ENCODE data around the gene HSF5. TPM values are rescaled to one million over a fixed set of nuclear protein-coding genes. Genes with fewer than 3 reads are reported as not detected.

The HSF5 gene
- total and polyA plus RNA-seq, 10 donors = 0.57 to 1.7 (median 1.2) TPM

- Histone ChIP-seq H3K4me1 (peaks cover 0 to 45% (median 13%) of the 10 kb centered on the region in 6 donors), H3K4me3 (no peak overlapping the region), H3K36me3 (no peaks in the 10 kb centered on the region), H3K9me3 (no peaks in the 10 kb centered on the region), H3K27ac (no peak overlapping the region), H3K27me3 (replicated peaks in 1 of 7) (no peaks in the 10 kb centered on the region)
- no peak for DNase-seq
- intact Hi-C loops (cut with DNase I; ENCODE audit: low total_unique reads) = no loop called here
- 52 to 65% (median 57%) methylated on average over 8 of the region's 8 CpGs for WGBS, 5 donors
- no peak for TF ChIP-seq CTCF (IDR thresholded peaks at IDR 0.05 in 8 of 11, conservative IDR thresholded peaks at IDR 0.05 in 3 of 11)
- no peak for TF ChIP-seq POLR2AphosphoS5 (IDR thresholded peaks at IDR 0.05)
- TF ChIP-seq POLR2A (IDR thresholded peaks at IDR 0.05) = no peak
These were observed 109.3 kb downstream of the HSF5 start for GRCh38 chr17:58378733-58379510.

- no peaks in the 10 kb centered on the region for H3K36me3 ChIP-seq
- 85 to 94% (median 90%) methylated on average over 5 of the region's 5 CpGs for WGBS, 5 donors
- H3K27ac ChIP-seq = no peak overlapping the region
- intact Hi-C loops (cut with DNase I; ENCODE audit: low total_unique reads) = no loop called here
- peaks cover 0 to 40% (median 11%) of the 10 kb centered on the region in 6 donors for H3K4me1 ChIP-seq
- no peaks in the 10 kb centered on the region for H3K27me3 ChIP-seq (replicated peaks in 1 of 7)
- H3K9me3 ChIP-seq = no peaks in the 10 kb centered on the region
- TF ChIP-seq POLR2A (IDR thresholded peaks at IDR 0.05) (no peak), CTCF (IDR thresholded peaks at IDR 0.05 in 8 of 11, conservative IDR thresholded peaks at IDR 0.05 in 3 of 11) (no peak), POLR2AphosphoS5 (IDR thresholded peaks at IDR 0.05) (no peak)
- no peak for DNase-seq
- H3K4me3 ChIP-seq = no peak overlapping the region
These were observed 110.5 kb downstream of the HSF5 start for GRCh38 chr17:58377661-58378060.

GRCh38 chr17:58377093-58377601 lies 111.1 kb downstream of the HSF5 start:
- TF ChIP-seq CTCF (IDR thresholded peaks at IDR 0.05 in 8 of 11, conservative IDR thresholded peaks at IDR 0.05 in 3 of 11) (no peak), POLR2AphosphoS5 (IDR thresholded peaks at IDR 0.05) (no peak), POLR2A (IDR thresholded peaks at IDR 0.05) (no peak)
- no peak overlapping the region for H3K27ac ChIP-seq
- intact Hi-C loops (cut with DNase I; ENCODE audit: low total_unique reads) = no loop called here

GRCh38 chr17:58376472-58377000 lies 111.7 kb downstream of the HSF5 start:
- H3K27ac ChIP-seq = no peak overlapping the region
- WGBS, 5 donors = 62 to 78% (median 72%) methylated on average over 4 of the region's 4 CpGs

More at GRCh38 chr17:58377093-58377601, 111.1 kb downstream of the HSF5 start:
- peaks cover 0 to 34% (median 5%) of the 10 kb centered on the region in 6 donors for H3K4me1 ChIP-seq
- no peaks in the 10 kb centered on the region for H3K9me3 ChIP-seq
- no peaks in the 10 kb centered on the region for H3K27me3 ChIP-seq (replicated peaks in 1 of 7)
- H3K4me3 ChIP-seq = no peak overlapping the region
- no peak for DNase-seq
- WGBS, 5 donors = 85 to 96% (median 86%) methylated on average over 3 of the region's 3 CpGs
- H3K36me3 ChIP-seq = no peaks in the 10 kb centered on the region

More at GRCh38 chr17:58376472-58377000, 111.7 kb downstream of the HSF5 start:
- peaks cover 0 to 28% (median 0%) of the 10 kb centered on the region in 6 donors for H3K4me1 ChIP-seq
- H3K36me3 ChIP-seq = no peaks in the 10 kb centered on the region
- intact Hi-C loops (cut with DNase I; ENCODE audit: low total_unique reads) = no loop called here
- no peak for TF ChIP-seq CTCF (IDR thresholded peaks at IDR 0.05 in 8 of 11, conservative IDR thresholded peaks at IDR 0.05 in 3 of 11)
- no peak for TF ChIP-seq POLR2AphosphoS5 (IDR thresholded peaks at IDR 0.05)
- TF ChIP-seq POLR2A (IDR thresholded peaks at IDR 0.05) = no peak
- no peaks in the 10 kb centered on the region for H3K27me3 ChIP-seq (replicated peaks in 1 of 7)
- H3K9me3 ChIP-seq = no peaks in the 10 kb centered on the region
- H3K4me3 ChIP-seq = no peak overlapping the region
- no peak for DNase-seq

Data from spleen (tissue), 11 donors.